ENCODE results near the gene SRL. TPM values are rescaled to one million over a fixed set of nuclear protein-coding genes. Genes with fewer than 3 reads are reported as not detected.

SRL gene
- total and polyA plus RNA-seq, 2 of the 8 experiments (the other 6 are each of a cell fraction or from before 2014, with no cell fraction given) = 0.05 TPM; not detected in 1

DNA sequence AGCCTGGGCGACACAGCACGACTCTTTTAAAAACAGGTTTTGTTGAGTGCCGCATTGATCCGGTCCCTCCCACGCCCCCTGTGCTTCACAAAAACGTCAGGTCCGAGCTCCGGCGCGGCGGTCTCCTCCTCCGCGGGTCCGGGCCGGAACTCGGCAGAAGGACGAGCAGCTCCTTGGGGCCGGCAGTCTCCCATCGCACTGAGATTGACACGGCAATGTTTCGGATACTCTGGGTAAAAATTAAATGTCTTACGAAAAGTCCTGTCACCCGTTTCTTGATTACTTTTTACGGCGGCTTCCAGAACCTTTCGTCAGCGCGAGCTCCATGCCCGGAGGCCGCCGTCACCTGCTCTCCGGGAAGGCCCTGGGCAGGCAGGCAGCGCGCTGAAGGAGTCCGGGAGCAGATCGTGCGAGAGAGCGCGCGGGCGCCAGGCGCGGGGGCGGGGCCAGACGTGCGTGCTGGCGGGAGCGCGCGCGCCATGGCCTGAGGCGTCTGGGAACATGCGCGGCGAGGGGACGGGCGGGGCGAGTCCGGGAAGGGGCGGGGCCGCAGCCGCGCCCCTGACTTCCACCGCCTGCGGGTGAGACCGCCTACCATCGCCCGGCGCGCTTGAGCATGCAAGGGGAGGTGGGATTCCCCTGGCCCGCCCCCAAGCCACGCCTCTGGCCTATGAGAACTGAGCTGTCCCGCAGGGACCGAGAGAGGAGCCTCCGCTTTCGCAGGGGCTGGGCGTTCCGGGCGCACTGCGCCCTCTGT lies 11.7 kb upstream of the SRL start (continued):
- TF ChIP-seq RBBP5 (IDR thresholded peaks at IDR 0.05; ENCODE audit: borderline replicate concordance, low read depth, low read length) (peak; percentile 63; the same call in 1 of the 2 replicates), POLR2A (IDR thresholded peaks at IDR 0.05; ENCODE audit: control extremely low read depth in 1 of 2, low read depth in 2 of 2, low read length in 2 of 2) (peak; percentile 53 to 70), ATF3 (IDR thresholded peaks at IDR 0.05; ENCODE audit: insufficient read depth, low read depth, low read length) (no peak), NRF1 (IDR thresholded peaks at IDR 0.05; ENCODE audit: low read depth, low read length) (peak; percentile 34), KDM4A (IDR thresholded peaks at IDR 0.05; ENCODE audit: low read depth, low read length, severe bottlenecking) (no peak), JUND (IDR thresholded peaks at IDR 0.05; ENCODE audit: low read length) (0 out of 2 replicates have a peak, but pooled peaks have one; percentile 43), RXRA (IDR thresholded peaks at IDR 0.05; ENCODE audit: insufficient read depth, low read depth, low read length) (no peak), E2F6 (IDR thresholded peaks at IDR 0.05) (peak; percentile 59; the same call in 1 of the 2 replicates), SP4 (IDR thresholded peaks at IDR 0.05; ENCODE audit: low read length) (no peak), SP2 (IDR thresholded peaks at IDR 0.05; ENCODE audit: low read length) (no peak), TEAD4 (IDR thresholded peaks at IDR 0.05; ENCODE audit: low read depth, low read length) (peak; percentile 40; the same call in 1 of the 2 replicates), PHF8 (conservative IDR thresholded peaks at IDR 0.05; ENCODE audit: low read depth, low read length) (peak; percentile 78), RNF2 (IDR thresholded peaks at IDR 0.05; ENCODE audit: borderline replicate concordance, low read depth, low read length, missing control alignments, poor library complexity, severe bottlenecking) (no peak), SAP30 (IDR thresholded peaks at IDR 0.05; ENCODE audit: insufficient read depth, insufficient replicate concordance, low read length) (no peak), HDAC2 (IDR thresholded peaks at IDR 0.05; ENCODE audit: borderline replicate concordance in 1 of 2, low read depth in 2 of 2, low read length in 2 of 2) (no peak), RFX5 (IDR thresholded peaks at IDR 0.05; ENCODE audit: borderline replicate concordance, low read depth, low read length) (no peak), BACH1 (IDR thresholded peaks at IDR 0.05; ENCODE audit: low read length) (no peak), EZH2 (IDR thresholded peaks at IDR 0.05; ENCODE audit: low read depth, low read length, severe bottlenecking) (no peak), HDAC6 (IDR thresholded peaks at IDR 0.05; ENCODE audit: low read depth, low read length) (no peak)
- TF ChIP-seq, protein P1, sequence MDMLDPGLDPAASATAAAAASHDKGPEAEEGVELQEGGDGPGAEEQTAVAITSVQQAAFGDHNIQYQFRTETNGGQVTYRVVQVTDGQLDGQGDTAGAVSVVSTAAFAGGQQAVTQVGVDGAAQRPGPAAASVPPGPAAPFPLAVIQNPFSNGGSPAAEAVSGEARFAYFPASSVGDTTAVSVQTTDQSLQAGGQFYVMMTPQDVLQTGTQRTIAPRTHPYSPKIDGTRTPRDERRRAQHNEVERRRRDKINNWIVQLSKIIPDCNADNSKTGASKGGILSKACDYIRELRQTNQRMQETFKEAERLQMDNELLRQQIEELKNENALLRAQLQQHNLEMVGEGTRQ (IDR thresholded peaks at IDR 0.05; ENCODE audit: low read length) = peak; percentile 2; the same call in 1 of the 2 replicates

All from H1 (cell line).